Measurements from ENCODE around the gene ETV7.
"Not testable (repeated sequence)": the region's sequence is repeated elsewhere in the genome, so short reads cannot be mapped to it uniquely, and the experiment has no call there.

Gene ETV7

DNA sequence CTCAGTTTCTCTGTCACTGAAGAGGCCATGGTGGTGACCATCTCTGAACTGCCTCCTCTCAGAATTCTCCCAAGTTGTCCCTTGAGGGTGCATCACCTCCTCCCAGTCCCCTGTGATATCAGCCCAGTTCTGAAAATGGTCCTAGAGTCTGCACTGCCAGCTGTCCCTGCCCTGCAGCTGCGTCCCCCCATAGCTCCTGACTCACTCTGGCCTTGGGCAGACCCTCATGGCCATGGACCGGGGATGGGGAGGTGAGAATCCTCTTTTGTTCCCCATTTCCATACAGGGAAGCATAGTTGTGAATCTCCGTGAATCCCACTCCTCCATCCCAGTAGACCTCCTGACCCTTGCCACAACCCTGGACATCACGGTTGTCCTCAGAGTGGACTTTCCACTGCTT lies 4.5 kb downstream of the ETV7 start:
- DNase-seq, result no peak

DNA sequence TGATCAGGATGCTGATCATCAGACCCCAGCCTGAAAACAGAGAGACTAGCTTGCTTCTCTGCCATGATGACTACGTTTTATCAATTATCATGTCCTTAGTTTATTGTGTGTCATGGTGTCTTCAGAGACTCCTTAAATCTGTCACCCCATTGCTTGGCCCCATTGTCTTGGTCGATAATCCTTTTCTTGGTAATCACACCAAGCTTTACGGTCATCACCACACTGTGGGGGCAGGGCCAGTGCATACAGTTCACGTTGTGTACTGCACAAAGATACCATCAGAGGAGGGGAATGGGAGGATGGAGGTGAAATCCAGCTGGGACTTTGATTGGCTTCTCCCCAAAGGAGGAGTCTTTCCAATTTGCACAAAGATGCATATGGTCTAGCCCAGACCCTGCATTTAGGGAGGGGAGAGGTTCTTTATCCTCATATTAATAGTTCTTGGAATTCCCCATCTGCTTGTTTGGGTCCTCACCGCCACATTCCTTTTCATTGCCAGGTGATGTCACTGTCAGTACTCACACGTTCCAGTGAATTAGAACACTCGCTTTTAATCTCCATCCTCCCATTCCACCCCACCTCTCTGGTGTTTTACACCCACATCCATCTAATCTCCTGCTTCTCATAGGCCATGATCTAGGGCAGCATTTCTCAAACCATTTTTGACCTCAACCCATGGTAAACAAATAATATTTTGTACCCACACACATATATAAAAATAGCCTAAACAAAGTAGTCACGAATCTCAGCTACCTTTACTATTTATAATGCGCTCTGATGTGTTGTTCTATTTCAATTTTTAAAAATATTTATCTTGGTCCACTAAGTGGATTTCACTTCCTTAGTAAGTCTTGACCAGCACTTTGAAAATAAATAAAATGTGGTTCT lies 5.7 kb downstream of the ETV7 start:
- DNase-seq, result no peak

DNA sequence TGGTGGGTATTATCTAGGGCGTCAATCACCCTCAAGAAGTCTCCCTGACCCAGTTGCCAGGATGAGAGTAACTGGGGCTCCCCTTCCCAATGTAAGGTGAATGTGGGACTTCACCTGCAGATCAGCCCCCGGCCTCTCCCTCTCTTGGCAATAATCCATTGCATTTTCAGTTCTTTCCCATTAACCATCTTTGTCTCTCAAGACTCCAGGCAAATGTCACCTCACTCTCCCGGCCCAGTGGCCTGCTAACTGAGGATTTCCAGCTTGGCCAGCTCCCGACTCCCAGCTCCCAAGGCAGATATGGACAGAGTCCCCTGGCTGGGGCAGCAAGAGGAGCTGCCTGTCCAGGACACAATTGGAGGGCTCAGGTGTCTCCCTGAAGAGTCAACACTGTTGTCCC lies 7.3 kb downstream of the ETV7 start:
- DNase-seq, result no peak

DNA sequence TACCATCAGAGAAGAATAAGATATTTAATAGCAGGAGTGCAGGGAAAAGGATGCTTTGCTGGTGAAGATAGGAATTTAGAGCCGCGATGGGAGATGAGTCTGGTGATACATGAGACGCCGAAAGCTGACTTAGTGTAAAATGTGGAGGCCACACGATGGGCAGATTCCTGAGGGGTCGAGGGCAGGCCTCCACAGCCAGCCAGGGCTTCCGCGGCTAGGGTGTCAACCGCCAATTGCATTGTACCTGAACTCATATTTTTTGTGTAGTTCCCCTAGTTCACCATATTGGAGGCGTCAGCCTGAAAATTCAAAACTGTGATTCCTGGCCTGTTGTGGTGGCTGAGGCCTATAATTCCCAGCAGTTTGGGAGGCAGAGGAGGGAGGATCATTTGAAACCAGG lies 8.5 kb downstream of the ETV7 start:
- DNase-seq, result no peak

DNA sequence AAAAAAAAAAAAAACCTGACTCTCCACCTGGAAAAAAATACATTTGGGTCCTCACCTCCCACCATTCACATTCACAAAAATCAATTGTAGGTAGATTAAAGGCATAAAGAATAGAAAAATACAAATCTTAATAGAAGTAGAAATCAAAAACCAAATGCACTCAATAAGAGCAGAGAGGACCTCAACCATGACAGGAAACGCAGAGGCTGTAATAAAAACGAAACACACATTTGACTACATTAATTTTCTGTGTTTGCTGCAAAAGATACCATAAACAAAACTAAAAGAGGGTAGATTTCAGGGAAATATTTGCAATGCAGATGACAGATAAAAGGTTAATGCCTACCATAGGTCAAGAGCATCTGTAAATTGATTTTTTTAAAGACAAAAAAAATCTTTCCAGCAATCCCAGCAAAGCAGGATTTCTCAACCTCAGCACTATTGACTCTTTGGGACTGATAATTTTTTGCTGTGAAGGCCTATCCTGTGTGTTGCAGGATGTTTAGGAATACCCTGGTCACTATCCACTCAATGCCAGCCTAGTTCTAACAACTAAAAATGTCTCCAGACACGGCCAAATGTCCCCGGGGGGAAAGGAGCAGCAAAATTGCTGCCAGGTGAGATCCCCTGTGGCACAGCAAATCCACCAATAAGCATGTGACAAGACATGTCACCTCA lies 9.1 kb downstream of the ETV7 start:
- no peak for DNase-seq

DNA sequence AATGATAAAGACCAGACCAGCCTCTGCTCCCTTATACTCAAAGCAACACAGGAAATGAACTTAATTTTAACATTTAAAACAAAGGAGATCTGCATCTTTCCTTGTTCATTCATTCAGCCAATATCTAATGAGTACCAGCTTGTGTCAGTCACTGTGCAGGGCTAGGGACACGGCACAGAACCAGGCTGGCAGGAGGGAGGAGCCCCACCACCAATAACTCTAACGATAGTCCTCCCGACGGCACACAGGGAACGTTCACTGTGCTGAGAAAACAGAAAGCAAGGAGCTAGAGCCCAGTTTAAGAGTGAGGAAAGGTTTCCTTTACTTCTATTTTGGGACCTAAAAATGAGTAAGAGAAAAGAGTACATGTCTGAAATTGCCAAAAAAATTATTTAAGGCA lies 9.9 kb downstream of the ETV7 start:
- no peak for DNase-seq

DNA sequence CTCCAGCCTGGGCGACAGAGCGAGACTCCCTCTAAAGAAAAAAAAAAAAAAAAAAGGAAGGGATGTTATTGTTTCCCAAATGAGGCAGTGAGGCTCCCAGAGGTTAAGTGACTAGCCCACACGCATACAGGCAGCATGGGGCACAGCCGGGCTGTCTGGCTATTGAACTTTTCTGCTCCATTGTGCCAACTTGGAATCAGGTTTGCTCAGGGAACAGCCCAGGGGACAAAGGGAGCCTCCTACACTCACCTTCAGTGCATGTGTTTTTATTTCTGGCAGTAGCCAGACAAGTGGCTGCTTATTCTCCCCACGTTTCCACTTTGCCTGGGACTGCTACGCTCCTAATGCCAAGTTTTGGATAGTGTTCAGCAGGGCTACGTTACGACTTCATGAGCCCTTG lies 10.7 kb downstream of the ETV7 start:
- DNase-seq, result no peak

DNA sequence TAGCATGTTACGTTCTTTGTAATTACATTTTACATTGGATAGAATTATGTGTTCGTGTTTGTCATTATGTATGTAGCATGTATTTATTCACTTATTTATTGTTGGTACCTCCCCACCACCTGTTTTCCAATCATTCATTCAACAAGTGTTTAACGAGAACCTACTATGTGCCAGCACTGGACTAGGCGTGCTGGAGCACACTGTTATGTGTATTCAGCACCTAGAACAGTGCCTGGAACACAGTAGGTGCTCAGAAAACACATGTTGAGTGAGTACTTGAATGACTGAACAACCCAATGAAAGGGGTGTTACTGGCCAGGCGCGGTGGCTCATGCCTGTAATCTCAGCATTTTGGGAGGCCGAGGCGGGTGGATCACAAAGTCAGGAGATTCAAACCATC lies 11.3 kb downstream of the ETV7 start:
- no peak for DNase-seq

DNA sequence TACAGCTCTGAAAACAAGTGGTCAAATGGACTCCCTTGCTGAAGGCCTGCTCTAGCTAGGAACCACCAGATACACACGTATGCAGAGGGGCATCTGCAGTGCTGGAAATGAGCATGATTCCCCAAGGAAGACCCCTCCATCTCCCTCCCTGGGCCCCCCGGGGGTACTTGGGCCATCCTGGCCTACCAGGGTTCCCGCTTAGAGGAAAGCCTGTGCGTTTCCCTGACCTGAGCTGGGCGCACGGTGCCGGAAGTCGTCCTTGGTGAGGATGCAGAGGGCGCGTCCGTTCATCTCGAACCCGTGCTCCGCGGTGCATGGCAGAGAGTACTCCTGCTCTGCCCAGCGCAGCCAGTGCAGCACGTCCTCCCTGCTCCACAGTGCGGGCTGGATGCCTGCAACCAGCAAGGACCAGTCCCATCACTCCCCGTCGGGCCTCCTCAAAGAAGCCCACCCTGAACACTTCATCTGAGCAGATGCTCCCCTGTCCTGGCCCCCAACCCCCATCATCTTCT lies 11.8 kb downstream of the ETV7 start:
- DNase-seq, result no peak

DNA sequence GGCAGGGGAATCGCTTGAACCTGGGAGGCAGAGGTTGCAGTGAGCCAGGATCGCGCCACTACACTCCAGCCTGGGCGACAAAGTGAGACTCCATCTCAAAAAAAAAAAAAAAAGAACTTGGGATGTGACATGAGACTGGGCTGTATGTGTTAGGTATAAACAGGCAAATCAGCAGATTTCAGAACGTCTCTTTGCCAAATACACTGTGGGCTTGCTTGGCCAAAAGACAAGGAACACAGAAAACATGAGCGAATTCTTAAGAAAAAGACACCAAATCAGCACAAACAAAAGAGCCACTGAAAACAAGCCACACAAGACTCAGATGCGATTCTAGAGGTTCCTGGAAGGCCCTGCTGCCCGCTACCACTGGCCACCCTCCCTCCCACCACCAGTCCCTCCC lies 12.5 kb downstream of the ETV7 start:
- DNase-seq, result no peak

DNA sequence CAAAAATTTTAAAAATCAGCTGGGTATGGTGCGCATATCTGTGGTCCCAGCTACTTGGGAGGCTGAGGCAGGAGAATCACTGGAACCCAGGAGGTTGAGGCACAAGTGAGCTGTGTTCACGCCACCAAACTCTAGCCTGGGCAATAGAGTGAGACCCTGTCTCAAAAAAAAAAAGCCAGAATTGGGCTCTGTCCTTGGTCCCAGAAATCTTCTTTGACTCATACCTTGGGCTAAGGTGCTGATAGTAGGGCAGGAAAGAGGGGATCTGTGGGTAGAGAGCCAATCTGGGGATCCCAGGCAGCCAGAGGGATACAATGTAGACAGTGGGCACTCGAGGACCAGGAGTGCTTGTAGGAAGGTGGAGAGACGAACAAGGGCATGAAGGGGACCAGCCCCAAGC lies 13.3 kb downstream of the ETV7 start:
- no peak for DNase-seq

DNA sequence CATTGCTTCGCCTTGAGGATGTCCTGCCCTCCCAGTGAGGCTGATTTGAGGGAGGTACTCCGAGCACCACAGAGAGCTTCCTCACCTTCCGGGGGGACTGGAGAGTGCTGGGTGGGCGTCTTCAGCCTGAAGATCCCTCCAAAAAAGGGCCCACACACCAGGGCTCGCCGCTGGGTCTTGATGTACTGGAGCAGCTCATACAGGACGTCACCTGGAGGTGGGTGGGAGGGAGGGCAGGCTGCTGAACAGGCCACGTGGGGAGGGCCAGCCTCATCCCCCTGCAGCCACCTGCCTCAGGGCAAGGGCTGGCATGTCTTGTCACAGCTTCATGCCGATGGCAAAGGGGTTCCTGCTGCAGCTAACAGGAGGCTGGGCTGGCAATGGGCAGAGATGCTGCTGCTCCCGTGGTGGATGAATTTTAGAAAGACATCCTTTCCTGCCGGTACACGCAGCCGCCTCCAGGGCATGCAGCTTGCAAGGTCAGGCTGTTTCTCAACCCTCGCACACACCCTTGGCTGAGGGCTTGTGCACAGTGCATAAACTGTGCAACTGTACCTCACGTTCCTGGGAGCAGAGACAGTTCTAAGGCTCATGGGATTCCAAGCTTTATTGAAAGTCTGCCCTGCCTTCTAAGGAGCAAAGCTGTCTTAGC lies 14.0 kb downstream of the ETV7 start:
- DNase-seq, result no peak

DNA sequence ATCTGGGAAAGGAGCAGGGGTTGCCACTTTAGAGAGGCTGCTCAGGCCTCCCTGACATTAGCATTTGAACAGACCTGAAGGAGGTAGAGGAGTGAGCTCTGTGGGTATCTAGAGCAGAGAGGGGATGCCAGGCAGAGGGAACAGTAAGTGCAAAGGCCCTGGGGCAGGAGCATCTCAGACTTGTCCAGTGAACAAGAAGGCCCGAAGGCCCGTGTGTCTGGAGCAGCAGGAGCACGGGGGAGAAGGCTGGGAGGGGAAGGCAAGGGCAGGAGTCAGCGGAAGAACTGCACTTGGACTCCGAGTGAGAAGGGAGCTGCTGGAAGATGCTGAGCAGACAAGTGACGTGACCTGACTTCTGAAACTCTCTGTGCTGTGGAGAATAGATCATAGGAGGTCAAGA lies 15.4 kb downstream of the ETV7 start:
- no peak for DNase-seq

DNA sequence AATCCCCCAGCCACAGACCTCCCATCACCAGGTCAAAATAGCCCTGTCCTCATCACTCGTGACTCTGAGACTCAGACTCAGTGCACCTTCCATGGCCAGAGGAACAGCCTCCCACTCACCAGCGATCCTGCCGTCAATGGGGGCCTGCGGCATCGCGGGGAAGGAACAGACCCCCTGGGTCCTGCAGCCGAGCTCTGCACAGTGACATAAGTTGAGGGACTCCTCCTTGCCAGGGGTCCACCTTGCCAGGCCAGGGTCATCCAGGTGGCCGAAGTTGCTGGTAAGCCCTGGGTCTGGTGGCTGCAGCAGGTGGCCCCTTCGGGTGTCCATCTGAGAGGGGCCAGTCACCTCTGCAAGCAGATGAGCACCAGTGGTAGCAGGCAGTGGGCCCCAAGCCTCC lies 16.3 kb downstream of the ETV7 start:
- DNase-seq, result no peak

DNA sequence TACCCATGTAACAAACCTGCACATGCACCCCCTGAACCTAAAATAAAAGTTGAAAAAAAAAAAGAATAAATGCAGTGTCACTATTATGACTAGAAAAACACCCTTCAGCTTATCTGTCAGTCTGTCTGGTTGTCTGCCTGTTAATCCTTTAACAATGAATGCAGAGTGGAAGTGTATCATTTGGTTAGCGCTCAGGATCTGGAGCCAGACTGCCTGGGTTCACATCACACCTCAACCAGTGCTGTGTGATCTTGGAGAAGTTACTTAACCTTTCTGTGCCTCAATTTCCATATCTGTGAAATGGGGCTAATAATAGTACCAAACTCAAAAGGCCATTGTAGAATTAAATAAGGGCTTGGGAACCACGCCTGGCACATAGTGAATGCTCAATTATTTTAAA lies 16.8 kb downstream of the ETV7 start:
- DNase-seq, result no peak

DNA sequence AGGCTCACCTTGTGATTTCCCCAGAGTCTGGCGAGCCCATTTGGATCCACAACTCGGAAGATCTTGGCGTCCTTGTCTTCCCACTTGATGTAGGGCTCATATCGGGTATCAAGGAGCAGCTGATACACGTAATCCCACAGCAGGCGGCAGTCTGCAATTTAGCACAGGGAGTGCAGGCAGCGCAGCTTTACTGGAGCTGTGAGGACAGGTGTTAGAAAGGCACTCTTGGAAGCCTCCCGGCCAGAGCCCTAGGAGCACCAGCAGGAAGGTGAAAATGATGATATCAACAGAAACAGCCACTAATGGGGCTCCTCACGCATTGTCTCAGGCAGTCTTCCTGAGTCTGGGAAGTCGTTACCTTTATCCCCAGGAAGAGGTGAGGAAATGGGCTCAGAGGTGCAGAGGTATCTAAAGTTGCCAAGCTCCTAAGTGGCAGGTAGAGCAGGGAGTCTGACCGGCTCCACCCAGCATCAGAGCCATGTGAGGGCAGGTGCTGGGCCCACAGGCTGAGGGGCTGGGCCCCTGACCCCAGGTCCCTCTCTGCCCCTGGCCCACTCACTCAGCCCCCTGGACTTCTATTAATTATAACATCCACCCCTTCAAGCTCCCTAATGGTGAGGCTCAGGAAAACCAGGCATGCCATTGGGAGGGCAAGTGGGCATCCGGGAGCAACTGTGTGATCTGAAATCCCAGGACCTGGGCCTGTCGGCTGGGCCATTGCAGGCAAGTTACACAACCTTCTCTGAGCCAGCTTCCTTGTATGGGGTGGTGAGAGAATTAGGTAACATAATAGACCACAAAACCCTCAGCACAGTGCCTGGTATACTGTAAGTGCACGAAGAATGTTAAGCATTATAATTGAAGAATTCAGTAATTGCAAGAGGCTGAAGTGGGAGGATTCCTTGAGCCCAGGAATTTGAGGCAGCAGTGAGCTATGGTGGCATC lies 18.3 kb downstream of the ETV7 start:
- DNase-seq, result no peak

DNA sequence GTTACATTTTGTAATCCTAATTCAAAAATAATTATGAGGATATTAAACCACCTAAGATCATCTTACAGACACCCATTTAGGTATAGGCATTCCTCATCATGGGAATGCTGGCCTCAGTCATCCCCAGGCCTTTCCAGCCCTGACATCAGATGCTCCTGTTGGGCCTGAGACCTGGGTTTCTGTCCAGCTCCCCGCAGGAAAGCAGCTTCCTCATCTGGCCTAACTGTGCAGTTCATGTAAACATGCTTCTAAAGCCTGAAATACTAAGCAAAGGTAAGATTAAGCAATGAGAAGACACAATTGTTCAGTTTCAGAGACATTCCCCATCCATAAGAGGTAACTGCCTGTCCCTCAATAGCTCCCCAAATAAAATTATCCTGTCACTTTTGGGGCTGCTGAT lies 19.0 kb downstream of the ETV7 start:
- DNase-seq, result no peak

DNA sequence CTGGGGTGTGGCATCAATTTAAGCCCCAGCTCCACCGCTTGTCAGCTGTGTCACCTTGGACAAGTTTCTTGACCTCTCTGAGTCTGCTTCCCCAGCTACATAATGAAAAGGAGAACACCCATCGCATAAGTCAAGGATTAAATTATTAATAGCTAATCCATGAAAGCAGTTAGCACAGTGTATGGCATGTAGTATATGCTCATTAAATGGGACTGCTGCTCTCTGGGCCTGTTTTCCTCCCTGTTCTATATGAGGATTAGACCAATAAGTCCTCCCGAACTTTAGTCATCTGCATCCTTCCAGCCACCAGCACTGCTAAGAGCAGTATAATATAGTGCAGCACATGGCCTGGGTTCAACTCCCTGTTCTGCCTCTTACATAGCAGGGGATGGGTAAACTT lies 19.7 kb downstream of the ETV7 start:
- DNase-seq, result no peak

DNA sequence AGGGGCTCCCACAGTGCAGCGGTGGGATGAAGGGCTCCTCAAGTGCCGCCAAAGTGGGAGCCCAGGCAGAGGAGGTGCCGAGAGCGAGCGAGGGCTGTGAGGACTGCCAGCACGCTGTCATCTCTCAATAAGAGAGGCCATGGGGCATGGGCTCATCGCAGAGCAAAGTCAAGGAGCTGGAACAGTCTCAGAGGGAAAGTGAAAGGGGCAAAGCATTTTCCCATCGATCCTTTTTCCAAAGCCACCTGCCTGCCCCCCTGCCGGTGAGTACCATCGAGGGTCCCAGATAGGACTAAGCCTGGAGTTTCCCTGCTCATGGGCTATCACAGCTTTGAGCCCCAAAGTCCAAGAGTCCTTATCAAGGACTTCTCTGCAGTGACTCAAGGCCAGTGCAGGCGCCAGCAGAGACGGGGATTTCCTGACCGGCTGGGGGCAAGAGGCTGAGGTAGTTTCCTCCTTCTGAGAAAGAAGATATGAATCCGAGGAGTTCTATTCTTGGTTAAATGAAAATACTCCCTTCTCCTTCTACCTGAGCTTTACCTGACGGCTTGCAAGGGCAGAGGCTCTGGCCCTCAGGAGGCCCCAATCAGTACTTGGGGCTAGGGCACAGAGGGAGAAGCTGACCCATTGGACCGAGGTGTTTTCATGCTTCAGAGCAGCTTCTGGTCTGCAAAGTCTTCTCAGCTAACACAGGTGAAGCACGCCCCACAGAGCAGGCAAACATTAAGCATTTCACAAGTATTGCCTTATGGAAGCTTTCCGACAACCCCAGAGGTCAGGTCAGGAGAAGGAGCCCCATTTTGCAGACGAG lies 22.6 kb downstream of the ETV7 start:
- DNase-seq, result no peak

DNA sequence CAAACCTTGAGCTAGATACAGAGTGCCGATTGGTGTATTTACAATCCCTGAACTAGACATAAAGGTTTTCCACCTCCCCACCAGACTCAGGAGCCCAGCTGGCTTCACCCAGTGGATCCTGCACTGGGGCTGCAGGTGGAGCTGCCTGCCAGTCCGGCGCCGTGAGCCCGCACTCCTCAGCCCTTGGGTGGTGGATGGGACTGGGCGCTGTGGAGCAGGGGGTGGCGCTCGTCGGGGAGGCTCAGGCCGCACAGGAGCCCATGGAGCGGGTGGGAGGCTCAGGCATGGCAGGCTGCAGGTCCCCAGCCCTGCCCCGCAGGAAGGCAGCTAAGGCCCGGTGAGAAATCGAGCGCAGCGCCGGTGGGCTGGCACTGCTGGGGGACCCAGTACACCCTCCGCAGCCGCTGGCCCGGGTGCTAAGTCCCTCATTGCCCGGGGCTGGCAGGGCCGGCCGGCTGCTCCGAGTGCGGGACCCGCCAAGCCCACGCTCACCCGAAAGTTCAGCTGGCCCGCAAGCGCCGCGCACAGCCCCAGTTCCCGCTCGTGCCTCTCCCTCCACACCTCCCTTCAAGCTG lies 23.3 kb downstream of the ETV7 start:
- DNase-seq, result not testable (repeated sequence)

DNA sequence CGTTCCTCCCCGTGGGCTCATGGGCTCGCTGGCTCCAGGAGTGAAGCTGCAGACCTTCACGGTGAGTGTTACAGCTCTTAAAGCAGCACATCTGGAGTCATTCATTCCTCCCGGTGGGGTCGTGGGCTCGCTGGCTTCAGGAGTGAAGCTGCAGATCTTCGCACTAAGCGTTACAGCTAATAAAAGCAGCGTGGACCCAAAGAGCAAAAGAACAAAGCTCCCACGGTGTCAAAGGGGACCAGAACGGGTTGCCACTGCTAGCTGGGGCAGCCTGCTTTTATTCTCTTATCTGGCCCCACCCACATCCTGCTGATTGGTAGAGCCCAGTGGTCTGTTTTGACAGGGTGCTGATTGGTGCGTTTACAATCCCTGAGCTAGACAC lies 24.1 kb downstream of the ETV7 start:
- not testable (repeated sequence) for DNase-seq

Data from stimulated activated CD4-positive, alpha-beta T cell treated with anti-CD3 and anti-CD28 coated beads, Interleukin-1b, Interleukin-23, amount 100 ng/mL, for 48 hours (primary cell).